AG09309 (cell line): ENCODE data around the gene BCL2.

Experiments
- DNase-seq: peaks from one replicate; pipeline ENCODE4 v3.0.0-alpha.2; 2010; ENCODE audit warnings: low read depth
- H3K4me3 ChIP-seq: 2 replicates; pipeline ENCODE4 v1.5.1; 2011; ENCODE audit warnings: mild to moderate bottlenecking, low read depth, low read length, moderate library complexity; ENCODE audit not compliant: control insufficient read depth
- CTCF ChIP-seq: IDR thresholded peaks from 2 replicates; pipeline ENCODE4 v1.5.1; 2011; ENCODE audit warnings: mild to moderate bottlenecking, low read depth, low read length, inconsistent platforms; ENCODE audit not compliant: insufficient read depth, control insufficient read depth; ENCODE audit errors: missing control alignments

The BCL2 gene

DNA sequence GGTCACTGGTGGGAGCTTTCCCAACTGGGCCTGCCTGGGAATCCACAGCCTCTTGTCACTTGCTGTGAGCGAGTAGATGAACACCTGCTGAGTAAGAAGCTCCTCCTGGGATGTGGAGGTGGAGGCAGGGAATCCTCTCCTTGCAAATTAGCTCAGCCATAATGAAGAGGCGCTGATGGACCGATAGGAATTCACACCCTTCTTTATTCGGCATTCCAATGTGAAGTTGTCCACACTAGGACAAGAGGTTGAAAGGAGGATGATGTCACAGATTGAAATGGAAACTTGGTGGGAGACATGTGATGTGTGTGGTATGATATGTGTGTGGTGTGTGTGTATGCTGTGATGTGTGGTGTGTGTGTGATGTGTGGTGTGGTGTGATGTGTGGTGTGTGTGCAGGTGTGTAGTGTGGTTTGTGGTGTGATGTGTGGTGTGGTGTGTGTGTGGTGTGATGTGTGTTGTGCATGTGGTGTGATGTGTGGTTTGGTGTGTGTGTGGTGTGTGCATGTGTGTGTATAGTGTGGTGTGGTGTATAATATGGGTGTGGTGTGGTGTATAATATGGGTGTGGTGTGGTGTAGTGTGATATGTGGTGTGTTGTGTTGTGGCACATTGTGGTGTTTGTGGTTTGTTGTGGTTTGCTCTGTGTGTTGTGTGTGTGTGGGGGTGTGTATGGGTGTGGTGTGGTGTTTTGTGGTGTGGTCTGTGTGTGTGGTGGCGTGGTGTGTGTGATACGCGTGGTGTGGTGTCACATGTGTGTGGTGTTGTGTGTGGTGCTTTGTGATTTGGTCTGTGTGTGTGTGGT is 216.4 kb downstream of the BCL2 start:
- no peak for DNase-seq
- TF ChIP-seq CTCF, result no peak
- no peak overlapping the region for H3K4me3 ChIP-seq

GRCh38 chr18:63100630-63101055 is 218.9 kb downstream of the BCL2 start:
- H3K4me3 ChIP-seq, result no peak overlapping the region
- no peak for DNase-seq
- TF ChIP-seq CTCF, result no peak

DNA sequence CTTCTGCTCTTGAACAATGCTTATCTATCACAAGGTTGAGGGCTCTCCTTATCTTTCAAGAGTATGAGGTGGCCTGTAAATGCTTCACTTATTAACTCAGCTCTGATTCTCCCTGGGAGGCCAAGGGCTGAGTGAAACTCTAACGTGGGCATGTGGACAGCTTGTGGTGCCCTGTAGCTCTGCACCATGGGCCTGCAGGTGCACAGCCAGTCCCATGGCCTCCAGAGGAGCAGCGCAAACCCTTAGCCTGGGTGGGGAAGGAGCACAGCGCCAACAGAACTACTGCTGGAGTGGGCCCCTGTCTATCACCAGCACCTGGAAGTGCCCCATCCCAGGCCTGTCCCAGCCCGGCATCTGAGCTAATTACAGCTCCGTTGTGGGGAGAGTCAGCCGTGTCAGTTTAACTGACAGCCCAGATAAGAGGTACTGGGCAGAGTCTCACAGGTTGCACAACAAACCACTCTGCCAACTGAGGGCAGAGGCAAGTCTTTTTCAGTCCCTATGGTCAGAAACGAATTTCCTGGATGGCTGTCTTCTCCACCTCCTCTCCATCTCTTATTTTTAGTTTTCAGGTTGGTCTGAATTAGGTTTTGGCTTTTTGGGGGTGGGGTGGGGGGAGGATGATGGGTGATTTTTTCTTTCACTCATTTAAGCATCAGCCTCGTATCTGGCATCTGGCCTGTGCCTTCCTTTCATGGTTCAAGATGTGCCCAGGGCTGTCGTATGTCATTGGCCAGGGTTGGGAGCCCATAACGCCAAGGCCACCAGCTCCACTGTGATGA is 219.5 kb downstream of the BCL2 start:
- no peak for TF ChIP-seq CTCF
- no peak for DNase-seq

DNA sequence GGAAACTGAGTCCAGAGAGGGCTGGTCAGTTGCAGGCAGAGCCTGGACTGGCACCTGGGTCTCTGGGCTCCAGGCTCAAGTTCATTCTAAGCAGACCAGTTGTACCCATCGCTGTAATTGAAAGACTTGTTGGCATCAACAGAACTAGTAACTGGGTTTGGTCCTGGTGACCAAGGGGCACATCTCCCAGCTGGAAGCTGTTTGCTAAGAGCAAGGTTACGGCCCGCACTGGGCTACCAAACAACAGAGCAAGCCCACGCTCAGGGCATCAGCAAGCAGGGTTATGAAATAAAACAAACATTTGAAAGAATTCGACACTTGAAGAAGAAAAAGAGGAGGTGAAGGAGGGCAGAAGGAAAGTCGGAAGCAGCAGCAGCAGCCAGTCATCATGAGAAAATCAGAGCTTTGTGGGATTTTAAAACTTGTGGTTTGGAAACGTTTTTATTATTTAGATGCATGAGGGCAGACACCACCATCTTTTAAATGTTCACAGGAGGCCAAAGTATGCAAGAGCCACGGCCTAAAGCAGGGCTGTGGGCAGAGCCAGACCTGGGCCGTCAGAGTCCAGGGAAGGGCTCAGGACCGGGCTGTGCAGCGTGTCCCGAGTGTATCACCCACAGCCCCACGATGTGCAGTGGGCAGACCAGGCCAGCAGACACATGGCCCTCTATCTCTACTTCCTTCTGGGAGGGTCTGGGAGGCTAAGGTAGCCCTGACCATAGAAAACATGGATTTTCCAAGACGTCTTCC is 220.3 kb downstream of the BCL2 start:
- DNase-seq, result no peak
- H3K4me3 ChIP-seq, result no peak overlapping the region
- TF ChIP-seq CTCF, result no peak

More for the DNA sequence above, 219.5 kb downstream of the BCL2 start:
- H3K4me3 ChIP-seq, result no peak overlapping the region

DNA sequence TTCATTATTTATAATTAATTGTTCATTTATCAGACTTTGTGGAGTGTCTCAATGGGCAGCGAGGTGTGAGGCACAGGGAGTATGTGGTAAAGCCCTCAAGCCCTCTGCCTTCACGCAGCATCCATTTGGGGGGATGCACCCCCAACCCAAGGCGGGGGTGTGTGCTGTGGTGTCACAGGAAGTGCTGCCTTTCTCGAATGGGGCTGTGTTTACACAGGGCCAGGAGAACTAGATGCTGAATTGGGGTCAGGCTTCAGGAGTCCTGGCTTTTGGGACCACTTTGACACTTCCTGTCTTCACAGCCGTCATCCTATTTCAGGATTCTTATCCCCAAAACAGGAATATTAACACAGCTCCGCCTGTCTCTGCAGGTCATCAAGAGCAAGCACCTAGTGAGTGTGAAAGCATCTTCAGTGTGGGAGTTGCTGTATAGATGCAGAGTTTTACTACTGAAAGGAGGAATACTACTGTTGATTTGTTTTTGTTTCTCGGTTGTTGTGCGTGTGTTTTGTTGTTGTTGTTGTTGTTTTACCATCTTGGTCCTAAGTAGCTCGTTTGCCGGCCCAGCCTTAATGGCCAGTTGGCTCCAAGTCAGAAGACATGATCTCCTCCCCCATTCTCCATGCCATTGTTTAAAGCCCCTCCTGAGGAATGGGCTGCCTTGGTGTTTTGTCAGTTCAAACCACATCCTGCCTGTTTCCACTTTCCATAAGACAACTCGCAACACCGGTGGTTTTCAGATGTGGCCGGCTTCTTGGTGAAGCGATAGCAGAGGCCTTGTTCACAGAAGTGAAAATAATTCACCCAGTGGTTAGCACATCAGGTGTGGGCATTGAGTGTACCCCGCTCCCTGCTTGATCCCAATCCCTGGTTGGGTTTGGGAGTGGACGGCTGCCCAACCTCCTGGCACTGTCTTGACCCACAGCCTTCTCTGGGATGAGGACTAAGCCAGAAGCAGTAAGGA is 221.3 kb downstream of the BCL2 start:
- no peak overlapping the region for H3K4me3 ChIP-seq
- no peak for TF ChIP-seq CTCF
- no peak for DNase-seq

DNA sequence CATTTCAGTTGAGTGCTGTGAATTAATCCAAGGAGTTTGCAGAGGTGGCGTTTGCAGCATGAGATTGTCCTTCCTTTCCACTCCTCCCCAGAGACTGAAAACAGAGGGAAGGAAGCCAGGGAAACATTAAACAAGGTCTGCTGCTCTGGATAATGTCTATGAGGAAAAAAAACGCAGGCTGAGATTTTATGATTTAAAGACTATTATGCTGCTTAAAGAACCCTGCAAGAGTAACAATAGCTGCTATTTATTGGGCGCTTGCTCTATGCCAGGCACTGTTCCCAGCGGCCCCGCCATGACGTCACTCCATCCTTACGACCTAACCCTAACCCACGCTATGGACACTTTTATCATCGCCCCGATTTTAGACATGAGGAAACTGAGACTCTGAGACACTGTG is 222.4 kb downstream of the BCL2 start:
- TF ChIP-seq CTCF, result no peak
- no peak overlapping the region for H3K4me3 ChIP-seq
- no peak for DNase-seq
